ENCODE results near the gene CCDC102B.

DNA sequence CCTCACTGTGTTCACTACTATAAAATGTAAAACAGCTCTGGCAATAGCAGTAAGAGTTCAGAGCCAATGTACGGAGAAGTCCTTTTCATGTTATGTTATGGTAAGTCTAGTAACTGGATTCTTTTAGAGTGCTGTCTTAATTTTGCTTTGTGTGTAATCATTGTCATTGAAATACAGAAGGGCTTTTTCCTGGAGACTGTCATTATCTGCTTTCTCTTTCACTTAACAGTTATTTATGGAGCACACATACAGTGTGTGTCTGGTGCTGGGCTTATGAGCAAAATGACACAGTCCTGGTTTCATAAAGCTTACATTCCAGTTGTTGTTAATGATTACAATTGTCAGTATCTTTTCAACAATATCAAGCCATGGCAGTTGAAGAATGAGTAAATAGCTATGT lies 95.5 kb downstream of the CCDC102B start:
- TF ChIP-seq, protein P1, sequence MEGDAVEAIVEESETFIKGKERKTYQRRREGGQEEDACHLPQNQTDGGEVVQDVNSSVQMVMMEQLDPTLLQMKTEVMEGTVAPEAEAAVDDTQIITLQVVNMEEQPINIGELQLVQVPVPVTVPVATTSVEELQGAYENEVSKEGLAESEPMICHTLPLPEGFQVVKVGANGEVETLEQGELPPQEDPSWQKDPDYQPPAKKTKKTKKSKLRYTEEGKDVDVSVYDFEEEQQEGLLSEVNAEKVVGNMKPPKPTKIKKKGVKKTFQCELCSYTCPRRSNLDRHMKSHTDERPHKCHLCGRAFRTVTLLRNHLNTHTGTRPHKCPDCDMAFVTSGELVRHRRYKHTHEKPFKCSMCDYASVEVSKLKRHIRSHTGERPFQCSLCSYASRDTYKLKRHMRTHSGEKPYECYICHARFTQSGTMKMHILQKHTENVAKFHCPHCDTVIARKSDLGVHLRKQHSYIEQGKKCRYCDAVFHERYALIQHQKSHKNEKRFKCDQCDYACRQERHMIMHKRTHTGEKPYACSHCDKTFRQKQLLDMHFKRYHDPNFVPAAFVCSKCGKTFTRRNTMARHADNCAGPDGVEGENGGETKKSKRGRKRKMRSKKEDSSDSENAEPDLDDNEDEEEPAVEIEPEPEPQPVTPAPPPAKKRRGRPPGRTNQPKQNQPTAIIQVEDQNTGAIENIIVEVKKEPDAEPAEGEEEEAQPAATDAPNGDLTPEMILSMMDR (conservative IDR thresholded peaks at IDR 0.05; ENCODE audit: low read depth, low read length), result no peak
- no peak for TF ChIP-seq EZH2 (IDR thresholded peaks at IDR 0.05; ENCODE audit: low read length, unreplicated experiment)
